RWPE1 (cell line): ENCODE results near the gene WWOX.

Experiments used
- CTCF ChIA-PET: fragments of 350-600 bp; sonication (Branson Sonifier 250); formaldehyde crosslinking; extraction: SDS; loops from one replicate; lab custom pipeline; 2021; lab: Yijun Ruan, JAX
- POLR2A ChIA-PET: fragments of 400-600 bp; formaldehyde crosslinking; extraction: SDS; loops from one replicate; lab custom pipeline; 2020; ENCODE audit warnings: antibody characterized with exemption; ENCODE audit not compliant: low non-redundant PET; lab: Yijun Ruan, JAX
- DNase-seq: peaks from one replicate; pipeline ENCODE4 v3.0.0; 2012; ENCODE audit warnings: low spot score
- H3K27ac ChIP-seq: fragments of 450-650 bp; 2 replicates; pipeline ENCODE4 v1.5.1; 2017
- CTCF ChIP-seq: fragments of 450-650 bp; conservative IDR thresholded peaks from 2 replicates; pipeline ENCODE4 v1.5.1; 2017; ENCODE audit warnings: low read depth, mild to moderate bottlenecking

Gene WWOX

GRCh38 chr16:78927766-78928165 lies 828.3 kb downstream of the WWOX start:
- TF ChIP-seq CTCF: no peak
- DNase-seq: no peak
- ChIA-PET POLR2A (no interaction called here), CTCF (no interaction called here)
- H3K27ac ChIP-seq: no peak overlapping the region

GRCh38 chr16:78929841-78930240 lies 830.4 kb downstream of the WWOX start:
- H3K27ac ChIP-seq: no peak overlapping the region
- DNase-seq: no peak
- CTCF ChIA-PET: interaction anchor here (0.6 kb wide), 1 partner anchor 49 kb away, joined by 5 read pairs; no protein-coding TSS in a partner anchor
- POLR2A ChIA-PET: no interaction called here
- TF ChIP-seq CTCF: no peak

- ChIA-PET CTCF (interaction anchor here (0.6 kb wide), 2 partner anchors 49 to 671 kb away, joined by 3 to 5 read pairs; no protein-coding TSS in a partner anchor), POLR2A (no interaction called here)
- no peak overlapping the region for H3K27ac ChIP-seq
- TF ChIP-seq CTCF: no peak
- no peak for DNase-seq
Measured at GRCh38 chr16:78930561-78930960, 831.1 kb downstream of the WWOX start.

- no peak for DNase-seq
- ChIA-PET CTCF (interaction anchor here (0.6 kb wide), 1 partner anchor 670 kb away, joined by 3 read pairs; no protein-coding TSS in a partner anchor), POLR2A (no interaction called here)
- TF ChIP-seq CTCF: no peak
- H3K27ac ChIP-seq: no peak overlapping the region
Measured at GRCh38 chr16:78931267-78931666, 831.8 kb downstream of the WWOX start.

- no peak for DNase-seq
- ChIA-PET CTCF (no interaction called here), POLR2A (no interaction called here)
- no peak for TF ChIP-seq CTCF
- no peak overlapping the region for H3K27ac ChIP-seq
Measured at GRCh38 chr16:78931678-78932077, 832.2 kb downstream of the WWOX start.

- POLR2A ChIA-PET: no interaction called here
- no peak for DNase-seq
- CTCF ChIA-PET: no interaction called here
- no peak for TF ChIP-seq CTCF
- H3K27ac ChIP-seq: no peak overlapping the region
Measured at GRCh38 chr16:78932355-78932943, 833.0 kb downstream of the WWOX start.
